PC-3 (cell line): ENCODE results near the gene ANKRD66. TPM values are rescaled to one million over a fixed set of nuclear protein-coding genes. Genes with fewer than 3 reads are reported as not detected.
"Not testable (repeated sequence)": the region's sequence is repeated elsewhere in the genome, so short reads cannot be mapped to it uniquely, and the experiment has no call there.

Experiments used
- ATAC-seq: fragments of 200-7000 bp; cut with Tn5 transposase; 2 replicates; pipeline ENCODE4 v1.9.1; 2020; ENCODE audit warnings: mild to moderate bottlenecking, moderate library complexity
- BruUV-seq: library from RNA; stranded (reverse); fragments of 400-500 nt; replicated peaks from 2 replicates; lab custom pipeline; 2021; lab: Mats Ljungman, UMichigan
- CTCF ChIA-PET: fragments of 300-600 bp; sonication (Branson Sonifier 250); formaldehyde crosslinking; loops from one replicate; lab custom pipeline; 2022; ENCODE audit warnings: antibody characterized with exemption; lab: Charles Lee
- POLR2A ChIA-PET: fragments of 300-600 bp; sonication (Branson Sonifier 250); formaldehyde crosslinking; loops from one replicate; lab custom pipeline; 2022; ENCODE audit warnings: antibody characterized with exemption; ENCODE audit not compliant: unreplicated experiment; lab: Charles Lee
- DNase-seq: peaks from one replicate; pipeline ENCODE4 v3.0.0-alpha.2; 2015
- H2AFZ ChIP-seq: fragments of 300-600 bp; sonication (generic); 2 replicates; pipeline ENCODE4 v1.6.0; 2016; ENCODE audit warnings: antibody characterized with exemption, low read length
- H3F3A ChIP-seq: fragments of 300-600 bp; sonication (generic); one replicate; pipeline ENCODE4 v1.6.0; 2017; ENCODE audit warnings: antibody characterized with exemption, low read length, control low read depth, mild to moderate bottlenecking; ENCODE audit not compliant: unreplicated experiment
- H3K27ac ChIP-seq: fragments of 300-600 bp; sonication (generic); 2 replicates; pipeline ENCODE4 v1.5.1; 2016; ENCODE audit warnings: mild to moderate bottlenecking, low read length
- H3K27me3 ChIP-seq: fragments of 300-600 bp; sonication (generic); 2 replicates; pipeline ENCODE4 v1.6.1; 2016; ENCODE audit warnings: low read length, mixed read lengths
- H3K36me3 ChIP-seq: fragments of 300-600 bp; sonication (generic); 2 replicates; pipeline ENCODE4 v1.6.1; 2016; ENCODE audit warnings: low read depth, mixed run types, low read length, mixed read lengths
- H3K4me1 ChIP-seq: fragments of 300-600 bp; sonication (generic); 2 replicates; pipeline ENCODE4 v1.5.1; 2016; ENCODE audit warnings: low read length; ENCODE audit not compliant: insufficient read depth
- H3K4me2 ChIP-seq: fragments of 300-600 bp; sonication (generic); 2 replicates; pipeline ENCODE4 v1.6.0; 2016; ENCODE audit warnings: low read length
- H3K4me3 ChIP-seq: fragments of 300-600 bp; sonication (generic); 2 replicates; pipeline ENCODE4 v1.5.1; 2016; ENCODE audit warnings: mild to moderate bottlenecking, low read length, mixed read lengths
- H3K79me2 ChIP-seq: fragments of 300-600 bp; sonication (generic); 2 replicates; pipeline ENCODE4 v1.6.1; 2017; ENCODE audit warnings: low read length, mixed read lengths
- H3K9ac ChIP-seq: fragments of 300-600 bp; sonication (generic); 2 replicates; pipeline ENCODE4 v1.6.0; 2016; ENCODE audit warnings: mild to moderate bottlenecking, low read length
- H3K9me2 ChIP-seq: fragments of 300-600 bp; sonication (generic); replicated peaks from 2 replicates; pipeline ENCODE4 v1.6.1; 2016; ENCODE audit warnings: mixed run types, low read length, mixed read lengths
- H3K9me3 ChIP-seq: fragments of 300-600 bp; sonication (generic); 2 replicates; pipeline ENCODE4 v1.6.1; 2016; ENCODE audit warnings: low read length, mixed read lengths
- H4K20me1 ChIP-seq: fragments of 300-600 bp; sonication (generic); 2 replicates; pipeline ENCODE4 v1.6.1; 2016; ENCODE audit warnings: low read length, mixed read lengths
- CTCF ChIP-seq: fragments of 300-600 bp; sonication (generic); conservative IDR thresholded peaks from 2 replicates; pipeline ENCODE4 v1.5.1; 2017; ENCODE audit warnings: antibody characterized with exemption, low read depth, mild to moderate bottlenecking, low read length
- EZH2 ChIP-seq: fragments of 300-600 bp; sonication (generic); IDR thresholded peaks from one replicate; pipeline ENCODE4 v1.6.1; 2017; ENCODE audit warnings: antibody characterized with exemption, mild to moderate bottlenecking, low read length; ENCODE audit not compliant: unreplicated experiment
- EZH2phosphoT487 ChIP-seq: fragments of 300-600 bp; sonication (generic); IDR thresholded peaks from 2 replicates; pipeline ENCODE4 v1.6.1; 2018; ENCODE audit warnings: mild to moderate bottlenecking, antibody characterized with exemption, low read length, borderline replicate concordance
- intact Hi-C: fragments of 100-400 bp; cut with micrococcal nuclease; formaldehyde crosslinking; loops from 2 replicates; pipeline ENCODE4 v1.9.0; 2023
- total RNA-seq: library from RNA; depleted of rRNA; stranded (reverse); fragments of >200 nt; gene quantifications from 2 replicates; pipeline ENCODE4 v1.2.3, GENCODE V29; 2014

ANKRD66 gene
- total RNA-seq, 1 experiment from 2014 or later: not detected

GRCh38 chr6:46772016-46772415 is 25.3 kb downstream of the ANKRD66 start:
- no peaks in the 10 kb centered on the region for H3K9me3 ChIP-seq
- intact Hi-C loops: no loop called here
- no peaks in the 10 kb centered on the region for H3K9me2 ChIP-seq
- no peaks in the 10 kb centered on the region for H3K4me1 ChIP-seq
- H4K20me1 ChIP-seq: no peaks in the 10 kb centered on the region
- no peak for ATAC-seq
- BruUV-seq: no TSS peak
- no peaks in the 10 kb centered on the region for H3K36me3 ChIP-seq
- no peak overlapping the region for H2AFZ ChIP-seq
- H3K27me3 ChIP-seq: no peaks in the 10 kb centered on the region
- no peak overlapping the region for H3K9ac ChIP-seq
- CTCF ChIA-PET: no interaction called here
- no peaks in the 10 kb centered on the region for H3F3A ChIP-seq
- H3K27ac ChIP-seq: no peak overlapping the region
- POLR2A ChIA-PET: no interaction called here
- no peaks in the 10 kb centered on the region for H3K79me2 ChIP-seq
- H3K4me2 ChIP-seq: no peak overlapping the region
- no peak for DNase-seq
- no peak for TF ChIP-seq EZH2phosphoT487
- no peak overlapping the region for H3K4me3 ChIP-seq

- intact Hi-C loops: no loop called here
- H3K36me3 ChIP-seq: no peaks in the 10 kb centered on the region
- DNase-seq (no peak), ATAC-seq (no peak)
- H3K27ac ChIP-seq: no peak overlapping the region
- H3K27me3 ChIP-seq: no peaks in the 10 kb centered on the region
- H3K79me2 ChIP-seq: no peaks in the 10 kb centered on the region
- H3K9ac ChIP-seq: no peak overlapping the region
- no peaks in the 10 kb centered on the region for H3F3A ChIP-seq
- POLR2A ChIA-PET: no interaction called here
- H3K9me3 ChIP-seq: no peaks in the 10 kb centered on the region
- no peak overlapping the region for H3K4me3 ChIP-seq
- no peaks in the 10 kb centered on the region for H3K4me1 ChIP-seq
- BruUV-seq: no TSS peak
- TF ChIP-seq CTCF (no peak), EZH2 (no peak), EZH2phosphoT487 (no peak)
- H3K4me2 ChIP-seq: no peak overlapping the region
- H3K9me2 ChIP-seq: no peaks in the 10 kb centered on the region
- H4K20me1 ChIP-seq: no peaks in the 10 kb centered on the region
- CTCF ChIA-PET: no interaction called here
- no peak overlapping the region for H2AFZ ChIP-seq
These were observed 26.0 kb downstream of the ANKRD66 start for GRCh38 chr6:46772762-46773161.

GRCh38 chr6:46773201-46773855 is 26.6 kb downstream of the ANKRD66 start:
- BruUV-seq: no TSS peak
- Histone ChIP-seq H3K27ac (no peak overlapping the region), H3K9me3 (no peaks in the 10 kb centered on the region), H3F3A (no peaks in the 10 kb centered on the region), H3K4me3 (no peak overlapping the region), H3K9ac (no peak overlapping the region), H3K79me2 (no peaks in the 10 kb centered on the region), H3K27me3 (no peaks in the 10 kb centered on the region), H3K4me2 (no peak overlapping the region), H2AFZ (no peak overlapping the region), H3K4me1 (no peaks in the 10 kb centered on the region), H3K36me3 (no peaks in the 10 kb centered on the region), H4K20me1 (no peaks in the 10 kb centered on the region), H3K9me2 (no peaks in the 10 kb centered on the region)
- CTCF ChIA-PET: no interaction called here
- intact Hi-C loops: no loop called here
- POLR2A ChIA-PET: no interaction called here
- ATAC-seq: no peak; the same call in 1 of the 2 replicates
- no peak for TF ChIP-seq EZH2
- TF ChIP-seq EZH2phosphoT487: no peak
- no peak for TF ChIP-seq CTCF
- no peak for DNase-seq

GRCh38 chr6:46774736-46775135 is 28.0 kb downstream of the ANKRD66 start:
- POLR2A ChIA-PET: not testable (repeated sequence)

More at GRCh38 chr6:46774736-46775135, 28.0 kb downstream of the ANKRD66 start:
- H3K9me3 ChIP-seq, H4K20me1 ChIP-seq, H3K27me3 ChIP-seq, BruUV-seq, H3K4me1 ChIP-seq, H3K9ac ChIP-seq, H3K9me2 ChIP-seq, H3F3A ChIP-seq, H3K27ac ChIP-seq, H3K4me3 ChIP-seq, H3K79me2 ChIP-seq, ATAC-seq, H3K4me2 ChIP-seq, DNase-seq, CTCF ChIA-PET, H3K36me3 ChIP-seq, H2AFZ ChIP-seq, intact Hi-C loops: not testable (repeated sequence)
